Heart left ventricle (tissue), 16 donors: ENCODE measurements around the gene SUSD2. TPM values are rescaled to one million over a fixed set of nuclear protein-coding genes. Genes with fewer than 3 reads are reported as not detected.

ENCODE experiments used
- ATAC-seq, 4 donors: fragments of 200-7000 bp; cut with Tn5 transposase; one replicate each; pipeline ENCODE4 v1.9.1; 2020 to 2022; ENCODE audit warnings: moderate library complexity in 4 of 4, mild to moderate bottlenecking in 3 of 4, moderate number of reproducible peaks in 1 of 4
- DNase-seq, 5 donors: peaks; one replicate each; pipeline ENCODE4 v3.0.0-alpha.2; 2020
- H3K27ac ChIP-seq, 12 donors: fragments of 200-600 bp; sonication (generic) in 4 of 12; one replicate each; pipeline versions ENCODE4 v1.5.0 to v1.8.0; 2016 to 2022; ENCODE audit warnings: mild to moderate bottlenecking in 2 of 12
- H3K27me3 ChIP-seq, 9 donors: fragments of 200-600 bp; sonication (generic) in 2 of 9; one replicate each; pipeline versions ENCODE4 v1.5.1 to v1.8.0; 2016 to 2022; ENCODE audit warnings: mild to moderate bottlenecking in 3 of 9
- H3K36me3 ChIP-seq, 9 donors: fragments of 200-600 bp; sonication (generic) in 2 of 9; one replicate each; pipeline versions ENCODE4 v1.5.0 to v1.8.0; 2018 to 2022; ENCODE audit warnings: mild to moderate bottlenecking in 2 of 9
- H3K4me1 ChIP-seq, 12 donors: fragments of 200-600 bp; sonication (generic) in 4 of 12; one replicate each; pipeline versions ENCODE4 v1.5.0 to v1.8.0; 2016 to 2022; ENCODE audit warnings: mild to moderate bottlenecking in 3 of 12
- H3K4me3 ChIP-seq, 12 donors: fragments of 200-600 bp; sonication (generic) in 4 of 12; one replicate each; pipeline versions ENCODE4 v1.5.0 to v1.8.0; 2017 to 2022; ENCODE audit warnings: mild to moderate bottlenecking in 9 of 12, moderate library complexity in 4 of 12
- H3K9me3 ChIP-seq, 12 donors: fragments of 200-600 bp; sonication (generic) in 4 of 12; one replicate each; pipeline versions ENCODE4 v1.5.0 to v1.8.0; 2016 to 2022; ENCODE audit warnings: mild to moderate bottlenecking in 1 of 12
- POLR2A ChIP-seq, 2 donors: fragments of 450-650 bp; IDR thresholded peaks; one replicate each; pipeline ENCODE4 v1.6.1; 2017; ENCODE audit warnings: antibody characterized with exemption in 2 of 2, mild to moderate bottlenecking in 2 of 2, moderate library complexity in 2 of 2
- WGBS, 4 donors: extraction: QIAGEN DNeasy Blood & Tissue Kit in 2 of 4; methylation state at CpG; one replicate each; pipeline versions ENCODE4 v1.1.5 to v1.1.7; 2013 to 2018; 5-methylcytosine and 5-hydroxymethylcytosine counted together
- intact Hi-C, 10 donors: fragments of 100-400 bp; cut with DNase I; formaldehyde crosslinking; loops; one replicate each; pipeline versions ENCODE4 v1.11.1 to v1.14.2; 2022
- polyA plus RNA-seq, 2 donors: library from polyadenylated mRNA; stranded (reverse); fragments of 200-250 nt; gene quantifications; one replicate each; pipeline ENCODE4 v1.2.3, GENCODE V29; 2013
- total RNA-seq, 9 donors: library from RNA; depleted of rRNA in 2 of 9; stranded (reverse); fragments of >200 nt in 2 of 9; fragmentation: NEBNext Ultra II Directional in 3 of 9; extraction: Animal tissue kit (Norgen Biotek cat#: 25700) in 3 of 9; gene quantifications; one replicate each; pipeline versions ENCODE4 v1.1.0 to v1.2.4, GENCODE V29; 2016 to 2023
- TF ChIP-seq, protein P1 (sequence below), 12 donors: fragments of 200-600 bp; sonication (generic) in 4 of 12; IDR thresholded peaks; one replicate each; pipeline versions ENCODE4 v1.5.0 to v1.8.0; 2018 to 2022; ENCODE audit warnings: antibody characterized with exemption in 12 of 12, mild to moderate bottlenecking in 5 of 12
- donor health status: ischemic (EF 13 %, LVEDD 7.1; RV severe dilation, severe dysfunction).
- donor health status: healthy with polysubstance abuse.
- donor health status: DM: no; HTN: yes; CAD: no.
- donor health status: DM: no; HTN: no; CAD: no.
- donor health status: ischemic (EF 25% LVEDD 6.9; RV normal size, moderate dysfunction).
- donor health status: ischemic (EF 25% LVEDD 5.7; RV mildly dilated, moderate dysfunction).
- donor health status: healthy.
- donor health status: DM: yes; HTN: yes; CAD: no.
- donor health status: ischemic (EF 35%, LVEDD 5.7; RV mildly dilated, moderate dysfunction).
- donor health status: nonischemic (EF 11% LVEDD 7.7; RV severe dilation, severe dysfunction).
- donor health status: DM: yes; HTN: yes; CAD: no.
- donor health status: PGD.
- donor health status: ischemic (EF 29% LVEDD 5.4; RV normal size, mild dysfunction).
- donor health status: nonischemic (EF 23%, LVEDD 6.1; RV moderate dilation, normal function).

SUSD2 gene
- total and polyA plus RNA-seq, 11 donors = 1.5 to 12.6 (median 2.7) TPM

DNA sequence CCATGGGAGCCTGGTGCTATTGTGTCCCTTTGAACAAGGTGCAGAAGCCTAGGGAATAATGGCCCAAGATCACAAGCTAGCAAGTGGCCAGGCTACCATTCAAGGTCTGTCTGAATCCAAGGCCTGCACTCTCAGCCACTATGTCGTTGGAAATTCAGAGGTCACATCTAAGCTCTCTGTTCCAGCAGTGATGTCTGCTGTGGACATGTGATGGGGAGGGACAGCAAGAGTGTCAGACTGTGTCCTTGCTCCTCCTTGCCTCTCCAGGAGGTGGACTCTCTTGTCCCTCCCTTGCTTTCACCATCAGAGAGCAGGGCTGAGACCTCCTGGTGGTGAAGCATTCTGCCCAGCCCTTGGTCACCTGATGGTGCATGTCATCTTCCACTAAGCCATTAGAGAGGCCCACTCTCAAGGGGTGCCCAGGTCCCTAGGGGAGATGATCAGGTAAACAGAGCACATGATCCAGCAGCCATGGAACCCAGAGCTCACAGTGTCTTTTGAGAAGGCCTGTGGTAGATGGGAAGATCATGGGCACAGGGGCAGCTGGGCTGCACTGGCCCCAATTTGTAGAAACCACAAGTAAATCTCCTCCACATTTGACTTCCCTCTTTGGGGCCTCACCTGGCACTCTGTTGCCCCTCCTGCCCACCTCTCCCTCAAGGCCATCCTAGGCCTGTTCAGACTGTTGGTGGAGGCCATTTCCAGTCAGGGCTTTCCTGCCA is 37.1 kb upstream of the SUSD2 start:
- intact Hi-C loops = loop anchor here in 1 of 10 donors (5.0 kb wide), 1 partner anchor 37 kb away; no protein-coding TSS in a partner anchor
- WGBS, 4 donors = 42 to 67% (median 54%) methylated on average over 1 of the region's 1 CpG
- peak overlapping the region in 11 of 12 donors; percentile 80 to 94 (median 88) for H3K27ac ChIP-seq
- peaks cover 0 to 5% (median 0%) of the 10 kb centered on the region in 9 donors for H3K36me3 ChIP-seq
- DNase-seq (no peak), ATAC-seq (no peak)
- H3K4me1 ChIP-seq = peaks cover 26 to 96% (median 74%) of the 10 kb centered on the region in 12 donors
- H3K4me3 ChIP-seq = no peak overlapping the region
- H3K9me3 ChIP-seq = no peaks in the 10 kb centered on the region
- TF ChIP-seq, protein P1, sequence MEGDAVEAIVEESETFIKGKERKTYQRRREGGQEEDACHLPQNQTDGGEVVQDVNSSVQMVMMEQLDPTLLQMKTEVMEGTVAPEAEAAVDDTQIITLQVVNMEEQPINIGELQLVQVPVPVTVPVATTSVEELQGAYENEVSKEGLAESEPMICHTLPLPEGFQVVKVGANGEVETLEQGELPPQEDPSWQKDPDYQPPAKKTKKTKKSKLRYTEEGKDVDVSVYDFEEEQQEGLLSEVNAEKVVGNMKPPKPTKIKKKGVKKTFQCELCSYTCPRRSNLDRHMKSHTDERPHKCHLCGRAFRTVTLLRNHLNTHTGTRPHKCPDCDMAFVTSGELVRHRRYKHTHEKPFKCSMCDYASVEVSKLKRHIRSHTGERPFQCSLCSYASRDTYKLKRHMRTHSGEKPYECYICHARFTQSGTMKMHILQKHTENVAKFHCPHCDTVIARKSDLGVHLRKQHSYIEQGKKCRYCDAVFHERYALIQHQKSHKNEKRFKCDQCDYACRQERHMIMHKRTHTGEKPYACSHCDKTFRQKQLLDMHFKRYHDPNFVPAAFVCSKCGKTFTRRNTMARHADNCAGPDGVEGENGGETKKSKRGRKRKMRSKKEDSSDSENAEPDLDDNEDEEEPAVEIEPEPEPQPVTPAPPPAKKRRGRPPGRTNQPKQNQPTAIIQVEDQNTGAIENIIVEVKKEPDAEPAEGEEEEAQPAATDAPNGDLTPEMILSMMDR (IDR thresholded peaks at IDR 0.05) = no peak
- no peak for TF ChIP-seq POLR2A (IDR thresholded peaks at IDR 0.05)
- H3K27me3 ChIP-seq = no peaks in the 10 kb centered on the region

DNA sequence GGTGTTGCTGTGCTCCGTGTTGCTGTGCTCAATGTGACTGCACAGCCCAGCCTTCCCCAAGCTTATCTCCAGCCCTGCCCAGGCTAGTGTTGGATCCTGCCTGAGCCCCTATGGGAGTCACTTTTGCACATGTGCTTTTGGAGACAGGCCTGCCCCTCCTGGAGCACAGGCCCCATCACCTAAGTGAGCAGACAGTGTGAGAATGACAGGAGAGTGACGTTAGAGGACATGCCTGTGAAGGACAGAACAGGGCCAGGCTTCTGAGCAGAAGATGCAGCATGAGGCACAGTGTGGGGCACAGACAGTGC is 36.6 kb upstream of the SUSD2 start:
- H3K27ac ChIP-seq = peak overlapping the region in 11 of 12 donors; percentile 80 to 94 (median 88)
- peaks cover 0 to 3% (median 0%) of the 10 kb centered on the region in 9 donors for H3K36me3 ChIP-seq
- 40 to 55% (median 53%) methylated on average over 2 of the region's 2 CpGs for WGBS, 4 donors
- peaks cover 26 to 90% (median 76%) of the 10 kb centered on the region in 12 donors for H3K4me1 ChIP-seq
- no peaks in the 10 kb centered on the region for H3K9me3 ChIP-seq
- intact Hi-C loops = loop anchor here in 1 of 10 donors (5.0 kb wide), 1 partner anchor 37 kb away; no protein-coding TSS in a partner anchor
- TF ChIP-seq POLR2A (IDR thresholded peaks at IDR 0.05) = no peak
- TF ChIP-seq, protein P1 (IDR thresholded peaks at IDR 0.05) = no peak
- peak in 2 of 5 donors; percentile 41 to 70 for DNase-seq
- H3K27me3 ChIP-seq = no peaks in the 10 kb centered on the region
- peak; percentile 50 to 79 (median 72) for ATAC-seq
- H3K4me3 ChIP-seq = no peak overlapping the region

DNA sequence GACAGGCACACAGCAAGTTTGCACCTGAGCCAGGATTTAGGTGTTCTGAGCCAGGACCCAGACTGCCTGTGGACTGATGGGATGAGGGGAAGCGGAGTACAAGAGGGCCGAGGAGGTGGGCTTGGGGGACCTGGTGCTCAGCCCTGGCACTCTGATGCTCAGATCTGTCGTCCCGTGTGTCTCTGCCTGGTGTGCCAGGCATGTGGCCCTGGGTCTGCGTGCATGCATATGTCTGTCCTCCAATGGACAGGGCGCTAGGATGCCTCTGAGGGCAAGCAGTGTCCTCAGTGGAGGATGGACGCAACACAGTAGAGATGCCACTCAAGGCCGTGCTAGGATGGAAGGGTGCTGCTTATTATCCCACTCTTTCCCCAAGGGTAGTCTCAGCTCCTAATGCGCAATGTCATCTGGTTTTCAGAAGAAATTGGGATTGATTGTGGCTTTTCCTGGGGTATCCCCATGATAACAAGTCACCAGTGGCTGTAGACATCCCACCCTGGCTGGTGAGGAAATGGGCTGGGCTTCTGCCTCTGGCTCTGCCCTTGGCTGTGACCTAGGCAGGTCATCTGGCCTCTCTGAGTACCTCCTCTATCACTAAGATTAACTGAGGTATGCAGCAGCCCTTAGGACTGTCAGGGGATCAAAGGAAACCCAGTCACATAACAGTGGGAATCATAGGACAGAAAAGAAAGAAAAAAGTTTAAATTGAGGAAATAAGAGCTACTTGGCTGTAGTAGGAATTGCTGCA is 35.7 kb upstream of the SUSD2 start:
- 81 to 82% (median 82%) methylated on average over 8 to 9 of the region's 9 CpGs for whole genome bisulfite sequencing, 4 donors
- H3K4me3 ChIP-seq = no peak overlapping the region

More for the DNA sequence above, 35.7 kb upstream of the SUSD2 start:
- DNase-seq (peak in 1 of 5 donors; percentile 62), ATAC-seq (peak in 3 of 4 donors; percentile 28 to 31 (median 29))
- H3K27ac ChIP-seq = peak overlapping the region; percentile 75 to 94 (median 88)
- intact Hi-C loops = no loop called here
- peaks cover 26 to 84% (median 71%) of the 10 kb centered on the region in 12 donors for H3K4me1 ChIP-seq
- TF ChIP-seq, protein P1 (IDR thresholded peaks at IDR 0.05) = no peak
- no peak for TF ChIP-seq POLR2A (IDR thresholded peaks at IDR 0.05)
- no peaks in the 10 kb centered on the region for H3K9me3 ChIP-seq
- H3K36me3 ChIP-seq = peaks cover 0 to 3% (median 0%) of the 10 kb centered on the region in 9 donors
- no peaks in the 10 kb centered on the region for H3K27me3 ChIP-seq
